Kidney epithelial cell (primary cell): Measurements from ENCODE around the gene KCTD18. TPM values are rescaled to one million over a fixed set of nuclear protein-coding genes. Genes with fewer than 3 reads are reported as not detected.

Experiments
- DNase-seq: peaks from one replicate; pipeline ENCODE4 v3.0.0-alpha.2; 2010; ENCODE audit warnings: low read depth
- H3K27me3 ChIP-seq: 2 replicates; pipeline ENCODE4 v1.6.0; 2011; ENCODE audit warnings: low read length; ENCODE audit not compliant: control insufficient read depth, insufficient read depth
- H3K36me3 ChIP-seq: 2 replicates; pipeline ENCODE4 v1.5.1; 2011; ENCODE audit warnings: low read length; ENCODE audit not compliant: control insufficient read depth, insufficient read depth
- H3K4me3 ChIP-seq: 2 replicates; pipeline ENCODE4 v1.5.1; 2011; ENCODE audit warnings: low read depth, mild to moderate bottlenecking, control low read depth, low read length
- CTCF ChIP-seq: IDR thresholded peaks from 2 replicates; pipeline ENCODE4 v1.5.1; 2011; ENCODE audit warnings: mild to moderate bottlenecking, moderate library complexity, low read length, control low read depth, inconsistent platforms; ENCODE audit not compliant: insufficient read depth, poor library complexity, severe bottlenecking
- total RNA-seq: library from RNA; depleted of rRNA; stranded (reverse); fragments of >200 nt; gene quantifications from 2 replicates; pipeline ENCODE4 v1.2.3, GENCODE V29; 2015

The KCTD18 gene
- total RNA-seq, 1 donor from 2014 or later, result 12.2 TPM

- no peak for DNase-seq
- Histone ChIP-seq H3K27me3 (peaks cover 2% of the 10 kb centered on the region), H3K4me3 (peak overlapping the region; percentile 81), H3K36me3 (no peaks in the 10 kb centered on the region)
- no peak for TF ChIP-seq CTCF
Measured at GRCh38 chr2:200509235-200509611, 645 bp downstream of the KCTD18 start.

- H3K27me3 ChIP-seq, result no peaks in the 10 kb centered on the region
- TF ChIP-seq CTCF, result no peak
- no peak overlapping the region for H3K4me3 ChIP-seq
- no peak for DNase-seq
- H3K36me3 ChIP-seq, result no peaks in the 10 kb centered on the region
Measured at GRCh38 chr2:200507179-200507578, 2.7 kb downstream of the KCTD18 start.

- no peak for DNase-seq
- no peaks in the 10 kb centered on the region for H3K27me3 ChIP-seq
- H3K4me3 ChIP-seq, result no peak overlapping the region
- no peak for TF ChIP-seq CTCF
- no peaks in the 10 kb centered on the region for H3K36me3 ChIP-seq
Measured at GRCh38 chr2:200506679-200507078, 3.2 kb downstream of the KCTD18 start.

- H3K36me3 ChIP-seq, result peaks cover 1% of the 10 kb centered on the region
- no peak overlapping the region for H3K4me3 ChIP-seq
- H3K27me3 ChIP-seq, result no peaks in the 10 kb centered on the region
- no peak for TF ChIP-seq CTCF
- DNase-seq, result no peak
Measured at GRCh38 chr2:200502196-200502595, 7.7 kb downstream of the KCTD18 start.

GRCh38 chr2:200498402-200499162, 11.3 kb downstream of the KCTD18 start:
- no peak for TF ChIP-seq CTCF
- no peaks in the 10 kb centered on the region for H3K27me3 ChIP-seq
- H3K4me3 ChIP-seq, result no peak overlapping the region
- H3K36me3 ChIP-seq, result peaks cover 1% of the 10 kb centered on the region
- DNase-seq, result no peak

- H3K4me3 ChIP-seq, result no peak overlapping the region
- peaks cover 4% of the 10 kb centered on the region for H3K36me3 ChIP-seq
- TF ChIP-seq CTCF, result no peak
- DNase-seq, result no peak
- H3K27me3 ChIP-seq, result no peaks in the 10 kb centered on the region
Measured at GRCh38 chr2:200496696-200497095, 13.2 kb downstream of the KCTD18 start.
